Right ventricle myocardium superior (tissue), 1 donor: ENCODE measurements around the gene NEUROG3. TPM values are rescaled to one million over a fixed set of nuclear protein-coding genes. Genes with fewer than 3 reads are reported as not detected.
"Not testable (repeated sequence)": the region's sequence is repeated elsewhere in the genome, so short reads cannot be mapped to it uniquely, and the experiment has no call there.

Source experiments
- ATAC-seq: fragments of 200-7000 bp; cut with Tn5 transposase; one replicate; pipeline ENCODE4 v1.9.1; 2020; ENCODE audit warnings: mild to moderate bottlenecking; ENCODE audit not compliant: poor library complexity
- DNase-seq: peaks from one replicate; pipeline ENCODE4 v3.0.0-alpha.2; 2020
- intact Hi-C: fragments of 100-400 bp; cut with DNase I; formaldehyde crosslinking; loops from one replicate; pipeline ENCODE4 v1.11.2; 2022
- total RNA-seq: library from RNA; stranded (reverse); fragmentation: NEBNext Ultra II Directional; extraction: Animal tissue kit (Norgen Biotek cat#: 25700); gene quantifications from one replicate; pipeline ENCODE4 v1.2.1, GENCODE V29; 2021
- donor health status: DM: no; HTN: yes; CAD: no; lungs with severe emphysema.

Gene NEUROG3
- total RNA-seq, 1 donor from 2014 or later: not detected

DNA sequence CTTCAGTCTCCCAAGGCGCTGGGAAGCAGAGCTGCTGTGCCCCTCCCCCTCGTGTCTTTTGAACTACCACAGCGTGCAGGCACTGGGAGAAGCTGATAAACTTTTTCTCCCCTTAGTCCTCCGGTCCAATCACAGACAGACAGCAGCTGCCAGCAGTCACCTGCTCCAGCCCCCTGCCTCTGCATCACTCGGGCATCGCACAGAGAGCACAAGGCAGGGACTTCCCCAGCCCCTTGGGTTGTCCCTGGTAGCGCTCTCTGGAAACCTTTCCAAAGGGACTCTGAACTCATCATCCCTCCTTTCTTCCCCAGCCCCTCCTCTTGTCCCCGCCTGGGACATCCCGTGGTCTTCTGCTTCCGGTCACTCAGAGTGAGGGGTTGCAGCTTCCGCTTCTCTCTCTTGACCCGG is 1.4 kb upstream of the NEUROG3 start:
- ATAC-seq (no peak), DNase-seq (no peak)
- intact Hi-C loops: no loop called here

DNA sequence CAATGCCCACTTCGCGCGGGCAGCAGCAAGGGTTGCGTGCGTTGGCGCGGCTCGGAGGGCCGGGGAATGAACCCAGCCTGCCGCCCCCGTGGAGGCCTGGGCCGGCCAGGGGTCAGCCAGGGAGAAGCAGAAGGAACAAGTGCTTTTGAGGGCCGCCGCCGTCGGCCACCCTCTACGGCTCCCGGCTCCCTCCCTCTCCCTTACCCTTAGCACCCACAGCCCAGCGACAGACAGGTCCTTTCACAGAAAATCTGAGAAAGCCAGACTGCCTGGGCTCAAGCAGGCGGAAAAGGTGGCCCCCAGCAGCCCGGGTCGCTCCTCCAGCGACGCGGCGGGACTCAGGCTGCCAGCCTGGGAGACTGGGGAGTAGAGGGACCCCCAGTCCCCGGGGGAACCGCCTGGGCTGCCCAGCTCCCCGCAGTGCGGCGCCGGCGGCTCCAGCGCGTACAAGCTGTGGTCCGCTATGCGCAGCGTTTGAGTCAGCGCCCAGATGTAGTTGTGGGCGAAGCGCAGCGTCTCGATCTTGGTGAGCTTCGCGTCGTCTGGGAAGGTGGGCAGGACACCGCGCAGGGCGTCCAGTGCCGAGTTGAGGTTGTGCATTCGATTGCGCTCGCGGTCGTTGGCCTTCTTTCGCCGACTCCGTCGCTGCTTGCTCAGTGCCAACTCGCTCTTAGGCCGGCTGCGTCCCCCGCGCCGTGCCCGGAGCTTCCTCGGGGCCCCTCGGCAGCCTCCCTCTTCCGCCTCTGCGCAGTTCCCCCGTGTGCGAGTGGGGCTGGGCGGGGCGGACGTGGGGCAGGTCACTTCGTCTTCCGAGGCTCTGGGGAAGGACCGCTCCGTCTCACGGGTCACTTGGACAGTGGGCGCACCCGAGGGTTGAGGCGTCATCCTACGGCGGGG is 815 bp downstream of the NEUROG3 start:
- DNase-seq (no peak), ATAC-seq (peak; percentile 46)
- intact Hi-C loops: no loop called here

DNA sequence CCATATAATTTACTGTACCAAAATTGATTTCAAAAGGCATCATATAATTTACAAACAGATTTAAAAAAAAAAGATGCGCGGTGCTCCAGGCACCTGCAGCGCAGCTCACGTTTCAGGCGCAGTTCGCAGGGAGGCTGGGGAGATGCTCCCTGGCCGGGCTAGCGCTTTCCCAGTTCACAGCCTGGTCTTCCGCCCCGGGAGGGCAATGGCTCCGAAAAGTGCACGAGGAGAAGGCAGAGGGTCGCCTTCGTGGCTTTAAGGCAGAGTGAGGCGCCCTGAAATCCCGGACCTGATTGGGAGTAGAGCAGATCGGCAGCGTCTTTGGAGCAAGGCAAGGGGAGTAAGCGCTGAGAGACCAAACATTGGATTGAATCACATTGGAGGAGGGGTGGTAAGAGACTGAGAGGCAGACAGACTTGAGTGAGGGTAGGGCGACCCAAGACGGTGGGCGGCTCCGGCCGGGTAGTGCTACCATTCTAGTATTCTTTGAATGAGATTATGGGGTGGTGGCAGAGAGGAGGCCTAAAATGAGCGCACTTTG is 1.5 kb downstream of the NEUROG3 start:
- DNase-seq: no peak
- intact Hi-C loops: no loop called here

DNA sequence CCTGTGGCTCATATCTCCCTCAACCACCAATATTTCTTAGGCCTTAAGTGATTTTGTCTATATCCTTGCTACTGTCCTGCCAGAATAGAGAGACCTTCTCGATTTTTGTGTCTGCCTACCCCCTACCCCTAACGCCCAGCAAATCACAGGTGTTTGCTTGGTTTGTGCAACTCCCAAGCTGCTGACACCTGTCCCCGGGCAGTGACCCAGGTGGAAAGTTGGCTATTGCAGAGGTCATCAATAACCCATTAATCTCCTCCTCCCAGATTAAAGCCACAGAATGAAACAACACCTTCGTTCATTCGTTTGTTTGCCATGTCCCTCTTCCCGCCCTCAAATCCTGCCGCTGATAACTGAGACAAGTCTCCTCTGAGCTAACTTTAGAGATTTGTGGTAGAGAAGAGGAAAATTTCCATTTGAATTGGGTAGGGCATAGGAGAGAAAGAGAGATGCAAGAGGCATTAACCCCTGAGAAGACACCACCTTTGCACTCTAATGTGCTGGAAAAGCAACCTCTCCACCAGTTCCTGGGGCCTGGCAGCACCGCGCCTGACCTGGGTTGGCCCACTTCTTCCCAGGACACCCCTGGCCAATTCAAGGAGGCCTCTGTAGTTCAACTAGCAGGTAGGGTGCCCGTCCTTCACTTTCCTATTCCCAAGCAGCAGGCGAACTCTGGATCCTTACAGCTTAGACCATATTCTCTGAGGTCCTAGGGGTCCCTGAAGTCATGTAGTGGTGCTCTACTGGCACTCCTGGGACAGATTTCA is 3.0 kb downstream of the NEUROG3 start:
- intact Hi-C loops: no loop called here
- DNase-seq (no peak), ATAC-seq (no peak)

More for the DNA sequence above, 1.5 kb downstream of the NEUROG3 start:
- ATAC-seq: no peak

DNA sequence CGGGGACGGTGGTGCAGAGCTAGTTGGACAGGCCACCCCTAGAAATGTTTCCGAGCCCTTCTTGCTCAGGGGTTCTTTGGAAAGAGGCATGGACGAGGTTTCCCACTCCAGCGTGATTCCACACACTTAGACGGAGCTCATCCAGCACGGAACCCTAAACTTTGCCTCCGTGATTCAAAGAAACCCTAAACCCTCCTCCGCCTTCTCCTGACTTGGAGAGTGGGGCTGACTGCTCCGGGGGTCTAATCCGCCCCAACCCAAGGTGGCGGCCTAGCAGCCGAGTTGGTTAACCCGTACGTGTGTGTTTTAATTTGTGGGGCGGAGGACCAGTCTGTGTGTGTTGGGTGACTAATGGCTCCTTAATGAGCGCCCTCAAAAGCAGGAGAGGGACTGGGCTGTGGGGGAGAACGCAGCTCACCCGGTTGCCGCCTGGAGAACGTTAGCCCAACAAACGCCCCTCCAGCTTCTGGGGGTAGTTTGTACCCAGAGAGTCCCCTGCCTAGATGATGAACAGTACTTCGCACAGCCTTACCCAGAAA is 3.8 kb downstream of the NEUROG3 start:
- intact Hi-C loops: no loop called here
- no peak for ATAC-seq
- no peak for DNase-seq

DNA sequence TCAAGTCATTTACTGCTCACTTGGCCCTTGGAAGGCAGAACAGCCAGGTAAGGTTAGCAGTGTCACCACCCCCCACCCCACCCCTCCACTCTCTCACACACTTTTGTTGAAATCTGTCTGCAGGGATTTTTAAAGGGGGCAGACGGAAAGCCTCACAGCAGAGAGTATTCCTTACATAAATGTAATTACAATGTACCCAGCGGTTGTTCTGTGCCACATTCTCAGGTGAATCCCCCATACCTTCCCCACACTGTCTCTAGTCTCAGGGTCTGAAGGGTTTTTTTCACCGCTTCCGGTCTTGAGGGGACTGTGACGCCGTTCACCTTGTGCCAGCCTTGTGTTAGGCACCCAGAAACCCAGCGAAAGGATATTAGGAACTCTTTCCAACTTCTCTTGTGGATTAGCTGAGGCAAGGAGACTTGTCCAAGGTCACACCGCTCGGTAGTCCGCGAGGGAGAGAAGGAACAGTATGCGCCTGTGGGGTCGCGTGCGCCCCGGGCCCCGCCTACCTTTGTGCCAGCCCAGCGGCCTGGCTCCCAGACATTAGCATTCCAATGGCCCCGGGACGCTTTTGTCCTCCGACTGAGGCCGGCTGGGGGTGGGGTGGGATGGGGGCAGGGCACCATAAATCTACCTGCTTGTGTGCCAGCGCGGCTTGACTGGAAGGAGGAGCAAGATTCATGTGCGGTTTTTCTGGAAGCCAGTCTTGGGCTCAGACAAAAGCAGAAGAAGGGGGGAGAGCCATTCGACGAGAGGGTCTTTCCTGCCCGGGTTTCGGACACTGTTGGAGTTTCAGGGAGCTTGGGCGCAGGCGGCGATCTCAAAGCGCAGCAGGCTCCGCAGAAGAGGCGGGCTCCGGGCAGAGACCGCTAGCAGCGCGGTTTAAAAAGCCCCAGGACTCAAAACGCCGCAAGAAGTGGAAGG is 4.5 kb downstream of the NEUROG3 start:
- intact Hi-C loops: no loop called here
- ATAC-seq (no peak), DNase-seq (no peak)

DNA sequence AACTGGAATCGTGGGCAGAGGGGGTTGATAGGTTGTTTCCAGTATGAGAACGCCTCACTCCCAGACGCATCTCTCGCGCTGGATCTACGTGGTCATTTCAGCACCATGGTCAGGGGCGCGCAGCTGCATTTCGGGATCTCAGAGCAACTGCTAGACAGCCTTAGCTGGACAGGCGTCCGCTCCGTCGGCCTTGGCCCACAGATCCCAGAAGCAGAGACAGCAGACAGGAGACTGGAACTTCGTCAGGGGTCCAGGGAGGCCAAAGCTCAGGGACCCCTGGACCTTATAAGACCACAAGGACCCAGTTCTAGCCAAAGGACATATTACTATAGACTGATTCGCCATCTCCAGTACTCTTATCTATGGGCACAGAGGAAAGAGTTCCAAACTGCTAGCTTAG is 5.3 kb downstream of the NEUROG3 start:
- intact Hi-C loops: no loop called here
- DNase-seq (peak; percentile 69), ATAC-seq (no peak)

DNA sequence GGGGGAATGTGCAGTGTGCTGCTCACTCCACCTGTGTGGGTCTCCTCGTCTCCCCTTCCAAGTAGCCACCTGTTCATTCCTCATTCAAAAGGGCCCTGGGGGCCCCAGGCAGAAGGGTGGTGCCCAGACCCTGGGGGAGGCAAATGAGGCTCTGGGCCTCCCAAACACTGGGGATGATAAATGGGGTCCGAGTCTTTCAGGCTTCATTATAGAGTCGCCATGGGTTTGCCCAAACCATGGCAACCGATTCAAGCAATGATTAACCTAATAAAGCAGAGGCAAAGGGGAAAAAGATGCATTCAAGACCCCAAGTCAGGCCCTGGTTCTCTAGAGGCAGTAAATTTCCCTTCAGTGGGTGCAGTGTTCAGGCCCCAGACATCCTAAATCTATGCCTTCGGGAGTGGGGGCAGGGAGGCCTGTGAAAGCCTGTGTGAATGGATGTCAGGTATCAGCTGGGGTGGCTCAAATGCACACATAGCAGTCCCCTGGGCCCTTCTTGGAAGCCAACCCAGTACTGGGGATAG is 10.4 kb downstream of the NEUROG3 start:
- DNase-seq (no peak), ATAC-seq (no peak)
- intact Hi-C loops: no loop called here

DNA sequence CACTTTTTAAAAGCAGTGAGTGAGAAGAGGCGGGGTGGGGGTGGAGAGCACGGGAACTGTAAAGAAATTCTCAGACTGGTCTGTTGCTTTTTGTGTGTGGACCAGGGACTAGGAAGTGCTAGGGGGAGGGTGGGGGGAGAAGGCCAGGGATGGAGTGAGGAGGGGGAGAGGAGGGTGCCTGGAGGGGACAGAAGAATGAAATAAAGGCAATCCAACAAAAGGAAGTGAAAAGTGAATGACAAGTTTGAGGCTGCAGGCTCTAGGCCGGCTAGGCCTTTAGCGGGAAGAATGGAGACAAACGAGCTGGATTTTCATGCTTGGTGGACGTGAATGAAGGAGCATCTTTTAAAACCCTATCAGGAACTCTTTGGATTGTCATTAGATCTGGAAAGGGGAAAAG is 13.7 kb downstream of the NEUROG3 start:
- ATAC-seq (no peak), DNase-seq (no peak)
- intact Hi-C loops: no loop called here

DNA sequence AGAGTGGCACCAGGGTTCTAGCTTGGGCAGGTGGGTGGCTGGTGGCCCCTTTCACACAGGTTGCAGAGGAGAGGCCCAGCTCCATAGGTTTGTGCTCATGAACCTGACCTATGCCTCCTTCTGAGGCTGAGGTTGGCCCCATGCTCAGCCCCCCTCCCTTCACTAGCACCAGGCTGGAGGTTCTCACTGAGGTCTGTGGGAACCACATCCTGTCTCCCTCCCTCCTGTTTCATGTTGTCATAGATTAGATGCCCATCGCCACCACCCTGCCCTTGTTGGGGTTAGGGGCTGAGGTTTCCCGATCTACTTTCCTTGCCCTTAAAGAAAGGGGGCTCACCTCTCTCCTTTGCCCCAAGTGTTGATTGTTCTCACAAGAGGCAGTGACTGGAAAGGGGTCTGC is 14.7 kb downstream of the NEUROG3 start:
- ATAC-seq (no peak), DNase-seq (no peak)
- intact Hi-C loops: no loop called here

DNA sequence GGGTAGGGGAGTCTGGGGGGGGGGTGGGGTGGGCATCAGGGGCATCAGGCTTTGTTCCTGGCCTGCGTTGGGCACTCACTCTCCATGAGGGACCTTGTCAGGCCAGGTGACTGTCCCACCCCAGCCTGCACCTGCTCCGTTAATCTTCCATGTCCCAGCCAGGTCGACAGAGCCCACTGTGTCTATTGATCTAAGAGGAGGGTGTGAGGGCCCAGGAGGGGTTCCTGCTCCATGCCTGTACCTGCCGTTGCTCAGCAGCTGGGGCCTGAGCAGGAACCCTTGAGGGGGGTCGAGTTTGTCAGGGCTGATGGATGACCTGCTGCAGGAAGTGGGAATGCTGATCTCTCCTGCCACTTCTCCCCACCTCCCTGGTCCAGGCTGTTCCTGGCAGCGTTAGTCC is 18.6 kb downstream of the NEUROG3 start:
- DNase-seq: no peak
- intact Hi-C loops: no loop called here
- ATAC-seq: no peak

DNA sequence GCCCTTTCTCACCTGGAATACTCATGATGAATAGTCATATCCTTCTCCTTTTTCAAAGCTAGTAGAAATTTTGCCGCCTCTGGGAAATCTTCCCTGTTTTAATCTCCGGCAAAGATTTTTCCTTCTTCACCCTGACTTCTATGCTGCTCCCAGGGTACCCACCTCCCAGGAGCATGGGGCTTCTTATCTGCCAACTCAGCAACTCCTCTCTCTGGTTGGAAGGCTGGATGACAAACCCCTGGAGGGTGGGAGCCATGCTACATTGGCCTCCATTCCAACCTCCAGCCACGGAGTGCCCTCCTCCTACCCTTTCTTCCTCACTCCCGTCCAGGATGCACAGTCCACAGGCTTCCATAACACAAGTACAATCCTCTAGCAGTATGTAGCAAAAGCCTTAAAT is 19.9 kb downstream of the NEUROG3 start:
- intact Hi-C loops: no loop called here

DNA sequence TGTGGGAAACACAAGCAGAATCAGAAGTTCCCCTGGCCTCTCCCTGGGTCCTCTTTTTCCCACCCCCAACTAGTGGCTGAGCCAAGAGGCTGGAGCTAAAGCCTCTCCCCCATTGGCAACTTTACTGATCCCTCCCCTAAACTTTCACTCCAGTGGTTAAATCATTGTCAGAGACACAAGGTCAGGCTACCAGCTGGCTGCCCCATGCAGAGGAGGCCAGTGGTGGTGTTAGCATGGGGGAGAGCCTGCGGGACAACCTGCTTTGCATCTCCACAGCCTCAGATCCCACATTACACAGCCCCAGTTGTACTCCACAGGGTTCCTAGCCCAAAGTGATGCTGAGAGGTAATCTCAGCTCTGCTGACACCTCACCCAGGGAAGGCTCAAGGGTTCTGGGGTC is 21.0 kb downstream of the NEUROG3 start:
- intact Hi-C loops: no loop called here
- ATAC-seq (no peak), DNase-seq (no peak)

More for the DNA sequence above, 19.9 kb downstream of the NEUROG3 start:
- ATAC-seq: no peak
- DNase-seq: no peak

DNA sequence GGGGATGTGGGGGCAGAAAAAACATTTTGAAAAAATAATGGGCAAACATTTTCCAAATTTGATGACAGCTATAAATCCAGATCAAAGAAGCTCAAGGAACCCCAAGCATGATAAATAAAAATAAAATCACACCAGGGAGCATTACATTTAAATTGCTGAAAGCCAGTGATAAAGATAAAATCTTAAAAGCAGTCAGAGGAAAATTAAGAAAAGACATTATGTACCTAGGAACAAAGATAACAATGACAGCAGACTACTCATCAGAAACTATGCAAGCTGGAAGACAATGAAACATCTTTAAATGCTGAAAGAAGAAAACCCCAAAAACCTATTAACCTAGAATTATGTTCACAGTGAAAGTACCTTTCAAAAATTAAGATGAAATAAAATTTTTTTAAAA is 23.3 kb downstream of the NEUROG3 start:
- intact Hi-C loops: no loop called here
- no peak for DNase-seq

DNA sequence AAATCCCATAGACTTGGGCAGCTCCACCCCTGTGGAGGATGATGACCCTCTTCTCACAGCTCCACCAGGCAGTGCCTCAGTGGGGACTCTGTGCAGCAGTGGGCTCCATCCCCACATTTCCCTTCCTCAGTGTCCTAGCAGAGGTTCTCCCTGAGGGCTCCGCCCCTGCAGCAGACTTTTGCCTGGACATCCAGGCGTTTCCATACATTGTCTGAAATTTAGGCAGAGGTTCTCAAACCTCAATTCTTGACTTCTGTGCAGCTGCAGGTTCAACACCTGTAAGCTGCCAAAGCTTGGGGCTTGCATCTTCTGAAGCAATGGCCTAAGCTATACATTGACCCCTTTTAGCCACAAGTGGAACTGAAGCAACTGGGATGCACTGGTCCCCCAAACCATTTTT is 31.8 kb downstream of the NEUROG3 start:
- ATAC-seq (no peak), DNase-seq (no peak)
- intact Hi-C loops: no loop called here

More for the DNA sequence above, 23.3 kb downstream of the NEUROG3 start:
- no peak for ATAC-seq

DNA sequence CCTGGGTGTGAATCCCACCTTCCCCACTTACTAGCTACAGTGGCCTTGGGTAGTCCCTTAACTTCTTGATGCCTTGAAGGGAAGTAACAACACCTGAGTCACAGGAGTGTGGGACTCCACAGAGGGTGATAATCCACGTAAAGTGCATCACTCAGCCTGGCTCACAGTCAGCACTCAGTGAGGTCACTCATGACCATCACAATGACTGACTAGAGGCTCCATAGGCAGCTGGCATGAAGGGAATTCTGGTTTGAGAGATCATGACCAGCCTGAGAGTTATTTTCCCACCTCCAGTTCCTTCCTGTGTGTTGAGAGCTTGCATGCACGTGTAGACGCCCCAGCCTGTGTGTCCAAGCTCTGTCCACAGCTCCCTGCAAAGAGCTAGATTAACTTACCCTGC is 34.8 kb downstream of the NEUROG3 start:
- intact Hi-C loops: no loop called here
- ATAC-seq (no peak), DNase-seq (no peak)

DNA sequence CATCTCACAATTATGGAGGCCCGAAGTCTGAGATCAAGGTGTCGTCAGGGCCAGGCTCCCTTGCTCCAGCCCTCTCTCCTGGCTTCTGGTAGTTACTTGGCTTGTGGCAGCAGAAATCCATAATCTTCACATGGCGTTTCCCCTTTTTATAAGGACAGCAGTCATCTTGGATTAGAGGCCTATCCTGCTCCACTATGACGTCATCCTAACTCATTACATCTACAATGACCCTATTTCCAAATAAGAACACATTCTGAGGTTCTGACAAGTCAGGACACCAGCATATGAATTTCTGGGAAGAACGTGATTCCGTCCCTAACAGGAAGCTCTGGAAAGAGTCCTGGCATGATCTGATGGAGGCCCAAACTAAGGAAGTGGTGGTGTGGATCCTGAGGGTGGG is 35.8 kb downstream of the NEUROG3 start:
- ATAC-seq (no peak), DNase-seq (no peak)
- intact Hi-C loops: no loop called here

DNA sequence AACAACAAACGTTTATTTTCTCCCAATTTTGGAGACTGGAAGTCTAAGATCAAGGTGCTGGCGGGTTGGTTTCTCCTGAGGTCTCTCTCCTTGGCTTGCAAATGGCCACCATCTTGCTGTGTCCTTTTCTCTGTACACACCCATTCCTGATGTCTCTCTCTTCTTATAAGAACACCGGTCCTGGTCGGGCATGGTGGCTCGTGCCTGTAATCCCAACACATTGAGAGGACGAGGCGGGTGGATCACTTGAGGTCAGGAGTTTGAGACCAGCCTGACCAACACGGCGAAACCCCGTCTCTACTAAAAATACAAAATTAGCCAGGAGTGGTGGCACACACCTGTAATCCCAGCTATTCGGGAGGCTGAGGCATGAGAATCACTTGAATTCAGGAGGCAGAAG is 36.7 kb downstream of the NEUROG3 start:
- intact Hi-C loops, ATAC-seq, DNase-seq: not testable (repeated sequence)
